GM18519 (cell line): ENCODE results near the gene DLG2.

Source experiments
- ATAC-seq: cut with Tn5 transposase; IDR thresholded peaks from one replicate; pipeline ENCODE4 v1.9.1; 2021; ENCODE audit warnings: mild to moderate bottlenecking, moderate library complexity; ENCODE audit not compliant: unreplicated experiment, low FRiP score

DLG2 gene

GRCh38 chr11:84260862-84261261 is 1366.3 kb downstream of the DLG2 start:
- ATAC-seq = no peak

GRCh38 chr11:84256618-84257017 is 1370.5 kb downstream of the DLG2 start:
- ATAC-seq = peak; percentile 43

DNA sequence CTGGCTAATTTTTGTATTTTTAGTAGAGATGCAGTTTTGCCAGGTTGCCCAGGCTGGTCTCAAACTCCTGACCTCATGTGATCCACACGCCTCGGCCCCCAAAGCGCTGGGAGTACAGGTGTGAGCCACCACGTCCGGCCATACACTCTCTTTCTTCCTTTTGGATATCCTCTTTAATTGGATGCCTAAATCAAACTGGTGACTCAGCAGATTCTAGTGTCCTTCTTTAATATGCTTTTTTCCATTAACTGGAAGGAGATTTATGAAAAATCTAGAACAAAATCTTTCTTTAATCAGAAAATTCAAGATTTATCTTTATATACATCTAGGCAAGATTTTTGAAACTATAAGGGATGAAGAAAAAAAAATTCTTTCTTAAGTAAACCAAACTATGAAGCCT is 1371.7 kb downstream of the DLG2 start:
- ATAC-seq = no peak

GRCh38 chr11:84250834-84251613 is 1376.1 kb downstream of the DLG2 start:
- no peak for ATAC-seq

- peak; percentile 56 for ATAC-seq
Observed at GRCh38 chr11:84249344-84250135, 1377.6 kb downstream of the DLG2 start.

- ATAC-seq = no peak
Observed at GRCh38 chr11:84247926-84248325, 1379.2 kb downstream of the DLG2 start.

- ATAC-seq = no peak
Observed at GRCh38 chr11:84247129-84247528, 1380.0 kb downstream of the DLG2 start.

GRCh38 chr11:84243629-84244263 is 1383.4 kb downstream of the DLG2 start:
- ATAC-seq = peak; percentile 92

- ATAC-seq = no peak
Observed at GRCh38 chr11:84241343-84242131, 1385.6 kb downstream of the DLG2 start.

DNA sequence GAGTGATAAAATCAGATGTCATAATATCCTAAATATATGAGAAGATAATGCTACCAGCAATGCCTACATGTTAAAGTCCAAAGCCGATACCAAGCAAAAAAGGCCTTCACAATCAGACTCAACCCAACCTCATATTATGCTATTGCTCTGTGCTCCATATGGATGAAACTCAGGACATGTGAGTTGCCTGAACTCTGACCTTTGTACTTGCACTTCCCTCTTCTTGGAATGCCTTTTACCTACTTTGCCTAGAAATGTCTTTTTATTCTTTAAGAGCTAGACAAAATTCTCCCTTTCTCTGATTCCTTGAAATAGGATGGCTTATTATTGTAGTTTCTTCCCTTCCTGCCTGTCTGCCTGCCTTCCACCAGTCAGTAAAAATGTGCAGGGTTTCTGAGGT is 1386.3 kb downstream of the DLG2 start:
- no peak for ATAC-seq

DNA sequence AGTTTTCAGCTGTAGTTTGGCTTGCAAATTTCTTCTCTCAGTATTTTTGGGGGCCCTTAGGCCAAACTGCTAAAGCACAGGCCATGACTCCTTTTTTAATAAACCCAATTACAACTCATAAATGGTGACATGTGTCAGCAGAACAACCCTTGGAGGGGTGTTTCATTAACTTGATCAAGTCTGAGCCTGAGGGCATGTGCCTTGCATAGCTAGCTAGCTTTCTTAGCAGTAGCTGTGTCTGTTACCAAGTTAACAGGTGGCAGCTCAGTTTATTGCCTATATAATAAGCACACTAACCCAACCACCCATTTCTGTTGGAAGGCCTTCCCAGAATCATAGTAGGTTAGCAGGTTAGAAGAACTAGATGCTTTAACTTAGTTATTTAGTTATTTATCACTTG is 1390.7 kb downstream of the DLG2 start:
- no peak for ATAC-seq

DNA sequence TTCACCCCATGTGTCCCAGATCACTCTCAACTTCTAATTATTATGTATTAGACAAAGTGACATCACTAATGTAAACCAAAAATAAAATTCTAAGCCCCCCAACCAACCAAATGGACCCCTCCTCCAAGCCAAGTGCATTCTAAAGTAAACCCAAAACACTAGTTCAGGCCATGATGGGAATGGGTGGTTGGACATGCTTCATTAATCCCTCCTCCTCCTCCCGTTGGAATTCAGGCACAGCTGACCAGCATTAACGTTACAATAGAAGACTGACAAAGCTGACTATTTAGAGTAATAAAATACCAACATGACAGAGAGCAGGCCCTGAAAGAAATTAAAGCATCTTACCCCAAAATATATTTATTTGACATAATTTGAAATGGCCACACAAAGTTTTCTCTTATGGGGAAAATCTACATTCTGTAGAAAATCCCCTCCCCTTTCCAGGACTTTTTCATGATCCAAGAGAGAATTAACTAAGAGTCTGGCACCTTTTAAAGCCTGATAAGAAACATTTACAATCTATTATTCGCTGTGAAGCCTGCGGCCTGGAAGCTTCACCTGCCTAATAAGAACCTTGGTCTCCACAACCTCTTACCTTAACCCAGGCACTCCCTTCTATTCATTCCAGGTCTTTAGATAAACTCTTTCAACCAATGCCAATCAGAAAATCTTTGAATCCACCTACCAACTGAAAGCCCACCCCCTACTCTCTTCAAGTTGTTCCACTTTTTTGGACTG is 1392.5 kb downstream of the DLG2 start:
- no peak for ATAC-seq

GRCh38 chr11:84234011-84234410 is 1393.1 kb downstream of the DLG2 start:
- ATAC-seq = no peak

DNA sequence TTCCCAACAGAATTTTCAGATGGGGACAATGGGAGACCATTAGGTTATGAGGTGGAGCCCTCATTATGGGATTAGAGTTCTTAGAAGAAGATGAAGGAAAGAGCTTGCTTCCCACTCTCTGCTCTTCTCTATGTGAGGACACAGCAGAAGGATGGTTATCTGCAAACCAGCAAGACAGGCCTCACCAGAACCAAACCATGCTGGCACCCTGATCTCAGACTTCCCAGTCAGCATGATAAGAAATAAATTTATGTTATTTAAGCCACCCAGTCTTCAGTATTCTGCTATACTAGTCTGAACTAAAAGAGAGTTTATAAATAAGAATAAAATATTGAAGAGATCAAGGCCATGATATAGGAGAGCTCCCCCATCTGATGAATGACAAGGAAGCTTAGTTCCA is 1394.6 kb downstream of the DLG2 start:
- no peak for ATAC-seq

DNA sequence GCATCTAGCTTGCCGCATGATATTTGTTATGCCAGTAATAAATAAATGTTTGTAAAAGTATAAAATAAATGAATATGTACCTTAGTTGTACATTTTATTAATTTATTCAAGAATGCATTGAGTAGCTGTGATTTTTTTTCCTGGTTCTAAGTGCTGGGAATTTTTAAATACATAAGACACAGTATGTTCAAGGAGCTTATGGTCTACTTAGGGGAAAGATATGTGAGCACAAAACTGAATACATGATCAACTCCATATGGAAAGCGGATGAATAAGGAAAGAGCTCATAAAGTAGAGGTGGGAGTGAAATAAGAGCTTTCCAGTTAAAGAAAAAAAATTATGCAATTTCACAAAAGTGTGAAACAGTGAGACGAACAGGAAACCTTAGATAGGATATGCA is 1396.7 kb downstream of the DLG2 start:
- no peak for ATAC-seq

DNA sequence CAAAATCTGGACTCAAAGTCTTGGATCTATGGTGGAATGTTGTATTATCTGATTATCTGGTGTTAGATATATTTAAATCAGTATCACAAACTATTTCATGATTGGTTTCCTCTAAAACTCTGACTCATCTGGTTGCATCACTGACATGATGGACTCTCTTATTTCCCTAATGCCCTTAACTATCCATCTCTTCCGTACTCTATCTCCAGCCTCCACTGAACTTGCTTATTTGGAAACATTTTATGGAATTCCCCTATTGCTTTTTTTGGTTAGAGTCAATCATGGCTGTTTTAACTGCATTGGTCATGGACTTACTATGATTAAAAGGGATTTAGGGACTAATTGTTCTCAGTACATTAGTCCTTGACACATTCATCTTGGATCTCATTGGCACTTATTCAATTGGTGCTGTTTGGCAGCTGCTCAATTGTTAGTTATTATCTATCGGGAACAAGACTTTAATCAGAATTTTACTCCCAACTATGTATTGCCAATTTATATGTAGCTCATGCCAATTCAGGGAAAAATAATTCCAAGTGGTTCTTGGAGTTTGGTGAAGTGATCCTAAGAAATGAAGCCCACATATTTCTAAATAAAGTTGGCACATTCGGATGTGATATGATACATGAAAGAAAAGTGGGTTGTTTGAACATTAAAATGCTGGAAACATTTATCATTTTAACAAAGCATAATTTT is 1399.0 kb downstream of the DLG2 start:
- no peak for ATAC-seq

DNA sequence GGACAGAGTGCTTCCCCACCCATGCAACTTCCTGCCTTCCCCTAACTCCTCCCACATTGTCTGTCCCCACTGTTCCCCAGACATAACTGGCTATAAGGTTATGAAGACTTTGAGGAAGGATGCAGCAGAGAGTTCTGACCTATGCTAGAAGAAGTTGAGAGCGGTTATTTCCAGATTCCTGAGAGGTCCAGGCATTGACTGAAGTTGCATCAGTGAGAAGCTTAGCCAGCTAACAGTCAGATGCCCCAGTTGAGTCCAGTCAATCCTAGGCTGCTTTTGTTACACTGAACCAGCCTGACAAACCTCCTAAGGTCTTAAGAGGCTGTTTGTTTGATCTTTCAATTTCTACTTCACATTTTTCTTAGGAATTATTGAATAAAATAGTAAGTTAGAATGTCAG is 1403.1 kb downstream of the DLG2 start:
- ATAC-seq = no peak

- ATAC-seq = no peak
Observed at GRCh38 chr11:84218318-84218717, 1408.8 kb downstream of the DLG2 start.

DNA sequence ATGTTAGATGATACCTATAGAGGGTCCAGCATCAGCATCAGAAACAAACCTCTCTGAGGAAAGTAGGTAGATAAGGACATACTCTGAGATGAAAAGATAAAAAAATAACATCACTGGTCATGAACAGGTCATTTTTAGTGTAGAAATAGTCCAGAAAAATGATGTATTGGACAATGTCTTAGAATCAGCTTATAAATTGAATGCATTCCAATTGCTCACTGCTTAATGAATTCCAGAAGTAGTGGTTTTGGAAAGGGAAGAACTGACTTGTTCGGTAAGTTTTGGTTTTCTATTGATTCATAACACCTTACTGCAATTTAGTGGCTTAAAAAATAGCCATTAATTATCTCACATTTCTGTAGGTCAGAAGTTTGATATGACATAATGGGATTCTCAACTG is 1411.5 kb downstream of the DLG2 start:
- ATAC-seq = no peak
